H1 (cell line): Measurements from ENCODE around the gene RGMB. TPM values are rescaled to one million over a fixed set of nuclear protein-coding genes. Genes with fewer than 3 reads are reported as not detected.
A peak's percentile ranks its signal among the peaks of the same experiment; 100 is the strongest.

Experiments used
- CTCF ChIA-PET: fragments of 300-600 bp; sonication (Branson Sonifier 250); formaldehyde crosslinking; loops from one replicate; lab custom pipeline; 2021; ENCODE audit not compliant: partially characterized antibody; lab: Charles Lee
- POLR2A ChIA-PET: fragments of 300-600 bp; sonication (Branson Sonifier 250); formaldehyde crosslinking; loops from one replicate; lab custom pipeline; 2021; ENCODE audit warnings: inconsistent platforms; ENCODE audit not compliant: partially characterized antibody; lab: Charles Lee
- DNase-seq, 2 experiments: peaks; one replicate each; pipeline versions ENCODE4 v3.0.0 to v3.0.0-alpha.2; 2010 to 2022; ENCODE audit warnings: low spot score in 2 of 2, low read depth in 1 of 2, mixed read lengths in 1 of 2
- FAIRE-seq: peaks from 2 replicates; lab custom pipeline; 2011; peaks lifted over from hg19 to GRCh38; lab: Jason Lieb, UNC
- H2AFZ ChIP-seq: 2 replicates; pipeline ENCODE4 v1.8.1; 2012; ENCODE audit warnings: low read length, inconsistent platforms
- H2AK5ac ChIP-seq: 2 replicates; pipeline ENCODE4 v1.6.1; 2013; ENCODE audit warnings: low read depth, low read length
- H2BK120ac ChIP-seq: replicated peaks from 2 replicates; pipeline ENCODE3; 2013; ENCODE audit warnings: low read depth, low read length, inconsistent platforms
- H2BK12ac ChIP-seq: 2 replicates; pipeline ENCODE4 v1.6.1; 2013; ENCODE audit warnings: low read depth, low read length
- H2BK15ac ChIP-seq: 2 replicates; pipeline ENCODE4 v1.6.1; 2013; ENCODE audit warnings: low read length
- H2BK20ac ChIP-seq: 2 replicates; pipeline ENCODE4 v1.6.1; 2013; ENCODE audit warnings: low read length
- H2BK5ac ChIP-seq: 2 replicates; pipeline ENCODE4 v1.6.1; 2013; ENCODE audit warnings: low read depth, low read length
- H3K14ac ChIP-seq: 2 replicates; pipeline ENCODE4 v1.6.1; 2013; ENCODE audit warnings: inconsistent platforms; ENCODE audit not compliant: insufficient read length
- H3K18ac ChIP-seq: 2 replicates; pipeline ENCODE4 v1.6.1; 2013; ENCODE audit warnings: low read length; ENCODE audit errors: extremely low read depth
- H3K23ac ChIP-seq: 2 replicates; pipeline ENCODE4 v1.6.1; 2013; ENCODE audit warnings: inconsistent platforms; ENCODE audit not compliant: insufficient read length
- H3K23me2 ChIP-seq: 2 replicates; pipeline ENCODE4 v1.6.1; 2013; ENCODE audit warnings: low read depth, low read length
- H3K27ac ChIP-seq: 2 replicates; pipeline ENCODE4 v1.6.1; 2011; ENCODE audit warnings: low read depth, low read length, inconsistent platforms
- H3K27me3 ChIP-seq, 4 experiments: replicated peaks in 1 of 4; 1 replicate in 1 of 4; 2 replicates in 3 of 4; pipeline versions ENCODE4 v1.6.1 to v1.8.1; 2011 to 2013; ENCODE audit warnings: low read length in 3 of 4, mild to moderate bottlenecking in 3 of 4, inconsistent platforms in 2 of 4, mixed read lengths in 2 of 4, moderate library complexity in 1 of 4; ENCODE audit not compliant: control insufficient read depth in 3 of 4, insufficient read depth in 3 of 4; ENCODE audit errors: extremely low read depth in 1 of 4
- H3K36me3 ChIP-seq, 4 experiments: 2 replicates each; pipeline versions ENCODE4 v1.6.1 to v1.8.1; 2011 to 2013; ENCODE audit warnings: mild to moderate bottlenecking in 4 of 4, low read length in 3 of 4, moderate library complexity in 2 of 4, control low read depth in 1 of 4, inconsistent platforms in 1 of 4; ENCODE audit not compliant: insufficient read depth in 4 of 4, control insufficient read depth in 2 of 4
- H3K4ac ChIP-seq: replicated peaks from 2 replicates; pipeline ENCODE3; 2013; ENCODE audit warnings: low read length, low read depth, mixed read lengths, inconsistent platforms; ENCODE audit not compliant: insufficient read length
- H3K4me1 ChIP-seq, 4 experiments: replicated peaks in 1 of 4; 1 replicate in 1 of 4; 2 replicates in 3 of 4; pipeline versions ENCODE4 v1.6.1 to v1.8.1; 2011 to 2013; ENCODE audit warnings: low read length in 3 of 4, inconsistent platforms in 2 of 4, mixed read lengths in 1 of 4; ENCODE audit not compliant: insufficient read depth in 4 of 4, control insufficient read depth in 3 of 4
- H3K4me2 ChIP-seq, 2 experiments: 2 replicates each; pipeline versions ENCODE4 v1.6.1 to v1.8.1; 2011 to 2013; ENCODE audit warnings: low read depth in 2 of 2, low read length in 2 of 2, control low read depth in 1 of 2, inconsistent platforms in 1 of 2, mild to moderate bottlenecking in 1 of 2; ENCODE audit not compliant: insufficient read depth in 1 of 2
- H3K4me3 ChIP-seq, 4 experiments: fragments of 200-600, 300-600 bp in 1 of 4; sonication (generic), shearing (Covaris generic), sonication (Bioruptor Twin) in 1 of 4; 2 replicates each; pipeline versions ENCODE4 v1.5.1 to v1.8.1; 2011 to 2016; ENCODE audit warnings: low read length in 4 of 4, low read depth in 3 of 4, control low read depth in 2 of 4, inconsistent platforms in 2 of 4, mild to moderate bottlenecking in 2 of 4, mixed read lengths in 1 of 4, moderate library complexity in 1 of 4; ENCODE audit not compliant: insufficient read depth in 2 of 4; ENCODE audit errors: extremely low read depth in 1 of 4
- H3K56ac ChIP-seq: replicated peaks from 2 replicates; pipeline ENCODE3; 2013; ENCODE audit warnings: low read depth, mild to moderate bottlenecking, mixed read lengths, low read length, inconsistent platforms; ENCODE audit not compliant: insufficient read length
- H3K79me1 ChIP-seq: 2 replicates; pipeline ENCODE4 v1.6.1; 2013; ENCODE audit warnings: low read depth, low read length, control low read depth
- H3K79me2 ChIP-seq, 2 experiments: 2 replicates each; pipeline versions ENCODE4 v1.6.1 to v1.8.1; 2012 to 2013; ENCODE audit warnings: low read length in 2 of 2, mild to moderate bottlenecking in 2 of 2, inconsistent platforms in 1 of 2; ENCODE audit not compliant: insufficient read depth in 2 of 2, control insufficient read depth in 1 of 2
- H3K9ac ChIP-seq, 4 experiments: replicated peaks in 1 of 4; 1 replicate in 1 of 4; 2 replicates in 3 of 4; pipeline versions ENCODE4 v1.6.1 to v1.8.1; 2011 to 2013; ENCODE audit warnings: low read depth in 3 of 4, low read length in 3 of 4, control low read depth in 2 of 4, mild to moderate bottlenecking in 2 of 4, moderate library complexity in 2 of 4, inconsistent platforms in 1 of 4; ENCODE audit errors: extremely low read depth in 1 of 4
- H3K9me3 ChIP-seq, 2 experiments: 2 replicates each; pipeline versions ENCODE4 v1.6.1 to v1.8.1; 2012 to 2013; ENCODE audit warnings: mild to moderate bottlenecking in 2 of 2, moderate library complexity in 2 of 2, control low read depth in 1 of 2, inconsistent platforms in 1 of 2, low read depth in 1 of 2, low read length in 1 of 2, mixed read lengths in 1 of 2; ENCODE audit not compliant: insufficient read depth in 2 of 2
- H4K20me1 ChIP-seq, 2 experiments: replicated peaks in 1 of 2; 2 replicates each; pipeline versions ENCODE3 to v1.8.1; 2011 to 2013; ENCODE audit warnings: inconsistent platforms in 2 of 2, low read length in 2 of 2, mild to moderate bottlenecking in 1 of 2; ENCODE audit not compliant: insufficient read depth in 2 of 2, control insufficient read depth in 1 of 2
- H4K5ac ChIP-seq: 2 replicates; pipeline ENCODE4 v1.6.1; 2013; ENCODE audit warnings: low read length, low read depth, mixed read lengths, inconsistent platforms; ENCODE audit not compliant: insufficient read length
- H4K8ac ChIP-seq: 2 replicates; pipeline ENCODE4 v1.8.0; 2013; ENCODE audit warnings: mild to moderate bottlenecking, moderate library complexity, low read length, inconsistent platforms; ENCODE audit not compliant: insufficient read depth; ENCODE audit errors: extremely low read depth
- H4K91ac ChIP-seq: replicated peaks from 2 replicates; pipeline ENCODE3; 2013; ENCODE audit warnings: low read length, mixed read lengths, inconsistent platforms; ENCODE audit not compliant: insufficient read length
- BCL11A ChIP-seq, 2 experiments: IDR thresholded peaks; one replicate each; pipeline ENCODE4 v1.6.1; 2011; ENCODE audit warnings: low read depth in 2 of 2, low read length in 2 of 2, mild to moderate bottlenecking in 2 of 2
- CBX5 ChIP-seq: fragments of 300-800, 300-1000 bp; sonication (generic); IDR thresholded peaks from 2 replicates; pipeline ENCODE4 v1.7.1; 2016; ENCODE audit warnings: antibody characterized with exemption, low read length, low read depth
- CREB1 ChIP-seq: IDR thresholded peaks from 2 replicates; pipeline ENCODE4 v1.6.1; 2012; ENCODE audit warnings: inconsistent platforms
- EGR1 ChIP-seq: IDR thresholded peaks from 2 replicates; pipeline ENCODE4 v1.6.1; 2011; ENCODE audit warnings: low read depth, low read length, borderline replicate concordance
- GABPA ChIP-seq: IDR thresholded peaks from 2 replicates; pipeline ENCODE4 v1.6.1; 2011; ENCODE audit warnings: mild to moderate bottlenecking, low read length, moderate library complexity, borderline replicate concordance; ENCODE audit not compliant: insufficient read depth
- HDAC2 ChIP-seq, 2 experiments: fragments of 300-600 bp in 1 of 2; sonication (generic) in 1 of 2; IDR thresholded peaks; 2 replicates each; pipeline ENCODE4 v1.6.1; 2011 to 2012; ENCODE audit warnings: low read depth in 2 of 2, low read length in 2 of 2, mild to moderate bottlenecking in 2 of 2, moderate library complexity in 2 of 2, borderline replicate concordance in 1 of 2, inconsistent platforms in 1 of 2
- KDM1A ChIP-seq: fragments of 200-600, 300-600 bp; sonication (generic); IDR thresholded peaks from 2 replicates; pipeline ENCODE4 v1.7.1; 2016; ENCODE audit warnings: mild to moderate bottlenecking, low read length, borderline replicate concordance
- POLR2A ChIP-seq, 2 experiments: IDR thresholded peaks; 1 replicate in 1 of 2; 2 replicates in 1 of 2; pipeline ENCODE4 v1.6.1; 2011; ENCODE audit warnings: low read depth in 2 of 2, low read length in 2 of 2, mild to moderate bottlenecking in 2 of 2; ENCODE audit errors: control extremely low read depth in 1 of 2
- RAD21 ChIP-seq, 2 experiments: IDR thresholded peaks in 1 of 2; conservative IDR thresholded peaks in 1 of 2; 2 replicates each; pipeline ENCODE4 v1.6.1; 2011; ENCODE audit warnings: low read depth in 2 of 2, low read length in 2 of 2, improper control_type of control experiment in 1 of 2, inconsistent platforms in 1 of 2, mild to moderate bottlenecking in 1 of 2, moderate library complexity in 1 of 2
- SP4 ChIP-seq: IDR thresholded peaks from 2 replicates; pipeline ENCODE4 v1.6.1; 2012; ENCODE audit warnings: low read length, inconsistent platforms
- SUZ12 ChIP-seq: fragments of 200-600 bp; sonication (generic); IDR thresholded peaks from 2 replicates; pipeline ENCODE4 v1.6.1; 2012; ENCODE audit warnings: mild to moderate bottlenecking, inconsistent platforms, low read length, moderate library complexity, mixed read lengths
- YY1 ChIP-seq: IDR thresholded peaks from 2 replicates; pipeline ENCODE4 v1.6.1; 2011; ENCODE audit warnings: low read depth, mild to moderate bottlenecking, low read length
- ZNF274 ChIP-seq: IDR thresholded peaks from 2 replicates; pipeline ENCODE4 v1.7.0; 2012; ENCODE audit warnings: low read length, borderline replicate concordance; ENCODE audit errors: extremely low read depth
- WGBS, 2 experiments: shearing (Covaris generic) in 1 of 2; methylation state at CpG; one replicate each; pipeline versions ENCODE4 v1.1.6 to v1.1.7; 2013 to 2015; ENCODE audit warnings: low lambda C conversion rate in 2 of 2, mixed read lengths in 2 of 2, inconsistent platforms in 1 of 2, low coverage in 1 of 2, missing lambda C conversion rate in 1 of 2; ENCODE audit not compliant: insufficient replicate concordance in 2 of 2, insufficient coverage in 1 of 2, insufficient read length in 1 of 2; ENCODE audit errors: extremely low coverage in 1 of 2, missing lambda C conversion rate in 1 of 2; 5-methylcytosine and 5-hydroxymethylcytosine counted together
- polyA plus RNA-seq, 7 experiments: library from polyadenylated mRNA; depleted of rRNA in 3 of 7; stranded (reverse) in 5 of 7; unstranded in 2 of 7; fragments of >200 nt in 5 of 7; fragments of 200-250 nt in 2 of 7; gene quantifications; 1 replicate in 5 of 7; 2 replicates in 1 of 7; 4 replicates in 1 of 7; pipeline versions ENCODE4 v1.2.1 to v1.2.3, GENCODE V29; 2011 to 2013; ENCODE audit warnings: missing spikeins in 2 of 7, mixed read lengths in 2 of 7
- total RNA-seq: library from RNA; stranded (reverse); fragmentation: NEBNext Ultra II Directional; extraction: Animal tissue kit (Norgen Biotek cat#: 25700); gene quantifications from 2 replicates; pipeline ENCODE4 v1.2.1, GENCODE V29; 2021

The RGMB gene
- total and polyA plus RNA-seq, 2 of the 8 experiments (the other 6 are each of a cell fraction or from before 2014, with no cell fraction given), result 11.7 to 27.0 TPM

GRCh38 chr5:98776066-98776705 lies 2.7 kb downstream of the RGMB start:
- H3K23me2 ChIP-seq, result peaks cover 3% of the 10 kb centered on the region
- 0 out of 2 replicates have a peak, but pooled peaks cover 2% of the 10 kb centered on the region for H3K79me1 ChIP-seq
- peaks cover 19 to 66% of the 10 kb centered on the region in 2 experiments for H3K79me2 ChIP-seq
- no peak overlapping the region for H2AFZ ChIP-seq
- no peak overlapping the region for H2BK15ac ChIP-seq
- no peak for DNase-seq
- POLR2A ChIA-PET, result interaction anchor here (0.6 to 4.5 kb wide), 3 partner anchors 9 to 19 kb away, joined by 3 to 23 read pairs (median 3); no protein-coding TSS in a partner anchor
- H2BK12ac ChIP-seq, result no peak overlapping the region
- peaks cover 14 to 21% of the 10 kb centered on the region in 2 experiments for H4K20me1 ChIP-seq
- no peaks in the 10 kb centered on the region for H3K9me3 ChIP-seq
- H3K18ac ChIP-seq, result no peak overlapping the region
- H4K91ac ChIP-seq, result no peak overlapping the region
- H3K9ac ChIP-seq, result no peak overlapping the region
- H4K5ac ChIP-seq, result no peak overlapping the region
- no peak overlapping the region for H3K14ac ChIP-seq
- no peak overlapping the region for H2BK20ac ChIP-seq
- H3K36me3 ChIP-seq, result peaks cover 2 to 31% (median 15%) of the 10 kb centered on the region in 4 experiments; a peak in 7 of 8 replicates
- peak overlapping the region in 1 of 4 experiments; percentile 91; a peak in 1 of 8 replicates for H3K4me3 ChIP-seq
- no peak overlapping the region for H2BK120ac ChIP-seq
- no peak overlapping the region for H3K23ac ChIP-seq
- no peak overlapping the region for H3K56ac ChIP-seq
- CTCF ChIA-PET, result interaction anchor here (0.9 to 3.8 kb wide), 4 partner anchors 9 to 21 kb away, joined by 3 to 13 read pairs (median 6); no protein-coding TSS in a partner anchor
- peaks cover 1 to 6% (median 2%) of the 10 kb centered on the region in 4 experiments; a peak in 4 of 7 replicates for H3K4me1 ChIP-seq
- peak overlapping the region; percentile 78 to 85; a peak in 1 of 4 replicates for H3K4me2 ChIP-seq
- 88% methylated on average over 7 of the region's 7 CpGs; no CpG with 5 or more reads in 1 of the 2 experiments for WGBS, 2 experiments
- H4K8ac ChIP-seq, result no peak overlapping the region
- H3K27ac ChIP-seq, result no peak overlapping the region
- no peak overlapping the region for H2AK5ac ChIP-seq
- FAIRE-seq, result no peak
- no peak overlapping the region for H2BK5ac ChIP-seq
- H3K27me3 ChIP-seq, result peaks cover 0 to 7% (median 4%) of the 10 kb centered on the region in 4 experiments; a peak in 6 of 7 replicates
- no peak overlapping the region for H3K4ac ChIP-seq
- TF ChIP-seq GABPA (no peak), SP4 (no peak), ZNF274 (no peak), HDAC2 (IDR thresholded peaks at IDR 0.05; ENCODE audit: borderline replicate concordance in 1 of 2, low read depth in 2 of 2, low read length in 2 of 2) (no peak), BCL11A (IDR thresholded peaks at IDR 0.05; ENCODE audit: low read depth in 2 of 2, low read length in 2 of 2) (no peak), POLR2A (IDR thresholded peaks at IDR 0.05; ENCODE audit: control extremely low read depth in 1 of 2, low read depth in 2 of 2, low read length in 2 of 2) (no peak), SUZ12 (no peak), CREB1 (no peak), EGR1 (no peak), RAD21 (IDR thresholded peaks at IDR 0.05 in 1 of 2, conservative IDR thresholded peaks at IDR 0.05 in 1 of 2; ENCODE audit: low read depth in 2 of 2, low read length in 2 of 2) (no peak), KDM1A (no peak), CBX5 (no peak), YY1 (no peak)
